ENCODE results near the gene AZGP1. TPM values are rescaled to one million over a fixed set of nuclear protein-coding genes. Genes with fewer than 3 reads are reported as not detected.
"Not testable (repeated sequence)": the region's sequence is repeated elsewhere in the genome, so short reads cannot be mapped to it uniquely, and the experiment has no call there.

Gene AZGP1
- total RNA-seq, 1 donor from 2014 or later: 94.1 TPM

DNA sequence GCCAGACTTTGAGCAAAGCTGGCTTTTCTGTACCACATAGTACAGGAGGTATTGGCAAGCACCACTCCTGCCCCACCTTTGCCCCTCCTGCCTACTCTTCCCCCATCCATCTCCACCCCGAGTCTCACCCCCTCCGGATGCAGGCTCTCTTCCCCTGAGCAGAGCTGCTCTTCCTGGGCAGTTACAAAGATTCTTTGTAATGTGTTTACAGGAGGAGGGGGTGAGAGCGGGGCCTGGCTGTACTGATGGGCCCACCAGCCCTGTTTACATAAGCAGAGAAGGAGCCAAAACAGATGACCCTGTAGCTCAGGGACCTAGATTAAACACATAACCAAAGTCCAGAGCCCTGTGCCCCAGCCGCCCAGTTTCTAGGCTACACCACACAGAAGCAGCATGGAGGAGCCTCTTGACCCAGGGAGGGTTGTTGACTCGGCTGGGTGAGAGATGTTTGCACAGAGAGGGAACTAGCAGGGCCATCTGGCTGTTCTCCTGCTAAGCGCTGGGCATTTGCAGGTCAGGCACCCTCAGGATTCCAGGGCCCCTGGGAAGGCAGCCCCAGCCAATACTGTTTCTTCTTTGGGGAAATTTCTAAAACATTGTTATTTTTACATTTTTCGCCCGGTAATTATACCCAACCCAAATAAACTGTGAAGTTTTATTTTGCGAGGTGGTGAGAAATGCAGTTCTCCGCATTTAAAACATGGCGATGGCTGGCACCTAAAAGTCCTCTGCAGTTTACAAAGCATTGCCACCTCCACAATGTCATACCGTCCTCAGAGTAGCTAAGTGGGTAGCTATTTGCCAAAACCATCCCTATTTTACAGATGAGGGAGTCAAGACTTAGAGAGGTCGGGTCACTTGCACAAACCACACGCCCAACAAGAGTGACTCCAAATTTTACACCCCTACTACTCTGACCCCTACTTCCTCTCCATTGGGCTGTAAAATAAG is 28.2 kb upstream of the AZGP1 start:
- intact Hi-C loops (cut with DNase I): no loop called here
- no peak for ATAC-seq

DNA sequence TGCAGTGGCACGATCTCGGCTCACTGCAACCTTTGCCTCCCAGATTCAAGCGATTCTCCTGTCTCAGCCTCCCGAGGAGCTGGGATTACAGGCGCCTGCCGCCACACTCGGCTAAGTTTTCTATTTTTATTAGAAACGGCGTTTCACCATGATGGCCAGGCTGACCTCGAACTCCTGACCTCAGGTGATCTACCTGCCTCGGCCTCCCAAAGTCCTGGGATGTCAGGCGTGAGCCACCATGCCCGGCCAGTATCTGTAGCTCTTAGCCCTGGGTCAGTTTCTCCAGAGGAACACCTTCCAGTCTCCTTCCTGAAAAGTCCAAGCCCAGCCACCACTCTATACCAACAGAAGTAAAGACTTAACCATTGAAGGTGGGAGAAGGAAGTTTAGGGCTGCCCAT is 24.4 kb upstream of the AZGP1 start:
- ATAC-seq (no peak), DNase-seq (ENCODE audit: missing footprints) (no peak)
- intact Hi-C loops (cut with DNase I): no loop called here

More for the DNA sequence above, 28.2 kb upstream of the AZGP1 start:
- no peak for DNase-seq (ENCODE audit: missing footprints)

DNA sequence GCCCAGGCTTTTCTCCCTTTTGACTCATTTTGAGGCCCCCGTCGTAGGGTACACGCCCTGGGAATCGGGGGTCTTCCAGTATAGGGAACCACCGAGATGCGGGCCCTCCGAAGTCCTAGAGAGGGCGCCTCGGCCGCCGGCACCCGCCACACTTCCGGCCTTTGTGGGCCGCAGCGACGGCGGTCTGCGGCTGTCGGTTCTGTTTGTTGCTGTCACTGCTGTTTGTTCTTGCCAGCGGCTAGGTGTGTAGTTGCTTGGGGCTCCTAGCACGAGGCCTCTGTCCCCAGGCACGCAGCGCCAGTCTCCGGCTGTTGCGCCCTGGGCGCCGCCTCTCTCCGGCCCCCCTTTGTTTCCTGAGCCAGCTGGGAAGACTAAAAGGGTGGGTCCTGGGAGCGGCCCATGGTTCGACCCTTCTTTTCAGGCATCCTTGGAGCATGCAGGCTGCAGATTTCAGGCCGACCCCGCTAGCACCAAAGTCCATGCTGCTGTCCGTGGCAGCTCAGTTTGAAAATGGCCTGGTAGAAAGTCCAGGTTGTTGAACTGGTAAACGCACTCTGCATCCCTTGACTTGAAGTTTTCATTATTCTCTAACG is 21.8 kb upstream of the AZGP1 start:
- DNase-seq (ENCODE audit: missing footprints): peak; percentile 82
- intact Hi-C loops (cut with DNase I): loop anchor here (5.0 kb wide), 1 partner anchor 50 kb away; the partner anchor contains the start of gene ZSCAN21

DNA sequence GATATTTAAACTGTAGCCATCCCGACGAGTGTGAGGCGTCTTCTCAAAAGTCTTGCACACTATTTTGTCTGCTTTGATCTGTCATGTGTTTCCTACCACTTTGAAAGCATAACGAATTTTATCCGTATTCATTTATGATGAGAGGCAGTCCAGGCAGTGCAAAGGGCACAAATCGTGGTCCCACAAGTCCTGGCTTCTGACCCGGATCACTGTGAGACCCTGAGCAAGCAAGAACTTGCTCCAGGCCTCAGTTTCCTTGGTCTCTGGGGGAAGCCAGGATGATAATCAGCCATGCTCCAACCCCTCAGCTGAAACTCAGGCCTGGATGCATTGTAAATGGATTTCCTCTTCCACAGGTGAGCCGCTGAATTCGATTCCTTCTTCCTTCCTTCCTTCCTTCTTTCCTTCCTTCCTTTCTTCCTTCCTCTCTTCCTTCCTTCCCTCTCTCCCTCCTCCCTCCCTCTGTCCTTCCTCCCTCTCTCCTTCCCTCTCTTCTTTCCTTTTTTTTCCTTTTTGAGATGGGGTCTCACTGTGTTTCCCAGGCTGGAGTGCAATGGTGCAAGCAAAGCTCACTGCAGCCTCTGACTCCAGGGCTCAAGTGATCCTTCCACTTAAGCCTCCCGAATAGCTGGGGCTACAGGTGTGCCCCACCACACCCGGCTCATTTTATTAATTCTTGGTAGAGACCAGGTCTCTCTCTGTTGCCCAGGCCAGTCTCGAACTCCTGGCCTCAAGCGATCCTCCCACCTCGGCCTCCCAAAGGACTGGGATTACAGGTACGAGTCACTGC is 21.1 kb upstream of the AZGP1 start:
- no peak for DNase-seq (ENCODE audit: missing footprints)
- no peak for ATAC-seq
- intact Hi-C loops (cut with DNase I): loop anchor here (5.0 kb wide), 1 partner anchor 50 kb away; the partner anchor contains the start of gene ZSCAN21

More for the DNA sequence above, 21.8 kb upstream of the AZGP1 start:
- ATAC-seq: peak; percentile 74

DNA sequence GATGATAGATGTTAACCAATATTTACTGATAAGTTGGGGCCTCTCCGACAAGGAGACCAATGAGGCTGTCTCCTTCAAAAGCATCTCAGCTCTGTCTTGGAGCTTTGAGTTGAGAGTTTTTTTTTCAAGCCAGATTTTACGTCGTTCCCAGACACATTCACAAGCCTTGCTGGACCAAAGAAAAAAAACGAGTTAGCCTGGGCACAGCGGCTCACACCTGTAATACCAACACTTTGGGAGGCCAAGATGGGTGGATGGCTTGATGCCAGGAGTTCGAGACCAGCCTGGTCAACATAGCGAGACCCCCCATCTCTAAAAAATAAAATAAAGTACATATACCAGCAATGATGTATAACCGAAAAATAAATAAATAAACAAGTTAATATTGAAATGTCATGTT is 19.0 kb upstream of the AZGP1 start:
- DNase-seq (ENCODE audit: missing footprints) (no peak), ATAC-seq (no peak)
- intact Hi-C loops (cut with DNase I): loop anchor here (5.0 kb wide), 3 partner anchors 52 to 132 kb away; partner anchors contain the start of genes MBLAC1, ZNF3 and ZSCAN21

DNA sequence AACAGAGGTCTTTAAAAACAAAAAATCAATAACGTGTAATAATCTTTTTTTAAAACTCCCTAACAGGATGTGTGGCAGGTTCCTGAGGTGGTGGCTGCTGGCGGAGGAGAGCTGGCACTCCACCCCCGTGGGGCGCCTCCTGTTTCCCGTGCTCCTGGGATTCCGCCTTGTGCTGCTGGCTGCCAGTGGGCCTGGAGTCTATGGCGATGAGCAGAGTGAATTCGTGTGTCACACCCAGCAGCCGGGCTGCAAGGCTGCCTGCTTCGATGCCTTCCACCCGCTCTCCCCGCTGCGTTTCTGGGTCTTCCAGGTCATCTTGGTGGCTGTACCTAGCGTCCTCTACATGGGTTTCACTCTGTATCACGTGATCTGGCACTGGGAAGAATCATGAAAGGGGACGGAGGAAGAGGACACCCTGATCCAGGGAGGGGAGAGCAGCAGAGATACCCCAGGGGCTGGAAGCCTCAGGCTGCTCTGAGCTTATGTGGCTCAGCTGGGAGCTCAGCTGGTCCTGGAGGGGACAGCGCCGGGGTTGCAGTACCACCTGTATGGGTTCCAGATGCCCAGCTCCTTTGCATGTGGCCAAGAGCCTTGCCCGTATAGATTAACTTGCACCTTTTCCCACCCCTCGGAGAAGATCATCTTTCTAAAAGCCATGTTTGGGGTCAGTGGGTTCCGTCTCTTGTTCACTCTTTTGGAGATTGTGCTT is 16.7 kb upstream of the AZGP1 start:
- DNase-seq (ENCODE audit: missing footprints): no peak
- no peak for ATAC-seq
- intact Hi-C loops (cut with DNase I): loop anchor here (5.0 kb wide), 2 partner anchors 90 to 135 kb away; partner anchors contain the start of genes MBLAC1 and ZNF3

DNA sequence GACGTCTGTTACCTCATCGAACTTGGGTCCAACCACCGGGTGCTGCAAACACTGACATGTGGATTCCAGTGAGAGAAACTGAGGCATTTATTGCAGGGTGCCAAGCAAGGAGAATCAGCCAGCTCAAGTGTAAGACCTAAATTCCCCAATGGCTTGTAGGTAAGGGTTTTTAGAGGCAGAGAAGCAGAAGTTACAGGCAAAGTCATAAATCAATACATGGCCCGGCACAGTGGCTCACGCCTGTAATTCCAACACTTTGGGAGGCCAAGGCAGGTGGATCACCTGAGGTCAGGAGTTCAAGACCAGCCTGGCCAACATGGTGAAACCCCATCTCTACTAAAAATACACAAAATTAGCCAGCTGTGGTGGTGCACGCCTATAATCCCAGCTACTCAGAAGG is 15.7 kb upstream of the AZGP1 start:
- intact Hi-C loops (cut with DNase I): loop anchor here (2.0 to 5.0 kb wide), 4 partner anchors 63 to 136 kb away; partner anchors contain the start of genes GJC3, MBLAC1 and ZNF3
- ATAC-seq; DNase-seq (ENCODE audit: missing footprints): not testable (repeated sequence)

DNA sequence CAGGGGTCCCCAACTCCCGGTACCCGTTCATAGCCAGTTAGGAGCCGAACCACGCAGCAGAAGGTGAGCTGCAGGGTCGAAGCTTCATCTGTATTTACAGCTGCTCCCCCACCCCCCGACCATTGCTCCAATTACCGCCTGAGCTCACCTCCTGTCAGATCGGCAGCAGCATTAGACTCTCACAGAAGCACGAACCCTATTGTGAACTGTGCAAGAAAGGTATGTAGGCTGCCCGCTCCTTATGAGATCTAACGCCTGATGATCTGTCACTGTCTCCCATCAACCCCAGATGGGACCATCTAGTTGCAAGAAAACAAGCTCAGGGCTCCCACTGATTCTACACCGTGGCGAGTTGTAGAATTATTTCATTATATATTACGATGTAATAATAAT is 14.6 kb upstream of the AZGP1 start:
- intact Hi-C loops (cut with DNase I): loop anchor here (2.0 to 5.0 kb wide), 4 partner anchors 62 to 137 kb away; partner anchors contain the start of genes GJC3, MBLAC1 and ZNF3
- no peak for DNase-seq (ENCODE audit: missing footprints)
- ATAC-seq: no peak

DNA sequence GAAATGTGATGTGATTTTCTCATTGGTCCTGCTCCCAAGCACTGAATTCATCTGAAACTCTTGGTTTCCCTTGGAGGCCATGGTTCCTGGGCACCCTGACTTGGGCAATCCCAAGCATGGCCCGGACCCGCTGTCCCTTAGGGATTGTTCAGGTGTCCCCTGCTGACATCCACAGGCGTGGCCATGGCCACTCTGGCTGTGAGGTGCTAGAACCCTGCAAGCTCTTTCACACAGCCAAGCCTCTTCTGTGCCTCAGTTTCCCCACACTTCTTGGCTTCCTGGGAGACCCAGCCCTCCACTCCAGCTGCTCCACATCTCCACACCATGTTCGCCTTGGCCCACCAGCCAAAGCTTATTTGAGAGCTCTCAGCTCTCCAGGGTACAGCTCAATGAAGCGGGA is 12.0 kb upstream of the AZGP1 start:
- ATAC-seq: no peak
- intact Hi-C loops (cut with DNase I): no loop called here
- DNase-seq (ENCODE audit: missing footprints): no peak

DNA sequence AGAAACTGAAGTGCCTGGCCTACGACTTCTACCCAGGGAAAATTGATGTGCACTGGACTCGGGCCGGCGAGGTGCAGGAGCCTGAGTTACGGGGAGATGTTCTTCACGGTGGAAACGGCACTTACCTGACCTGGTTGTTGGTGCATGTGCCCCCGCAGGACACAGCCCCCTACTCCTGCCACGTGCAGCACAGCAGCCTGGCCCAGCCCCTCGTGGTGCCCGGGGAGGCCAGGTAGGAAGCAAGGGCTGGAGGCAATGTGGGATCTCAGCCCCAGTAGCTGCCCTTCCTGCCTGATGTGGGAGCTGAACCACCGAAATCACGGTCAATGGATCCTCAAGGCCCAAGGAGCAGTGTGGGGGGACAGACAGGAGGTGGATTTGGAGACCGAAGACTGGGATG is 11.5 kb upstream of the AZGP1 start:
- ATAC-seq; intact Hi-C loops (cut with DNase I); DNase-seq (ENCODE audit: missing footprints): not testable (repeated sequence)

DNA sequence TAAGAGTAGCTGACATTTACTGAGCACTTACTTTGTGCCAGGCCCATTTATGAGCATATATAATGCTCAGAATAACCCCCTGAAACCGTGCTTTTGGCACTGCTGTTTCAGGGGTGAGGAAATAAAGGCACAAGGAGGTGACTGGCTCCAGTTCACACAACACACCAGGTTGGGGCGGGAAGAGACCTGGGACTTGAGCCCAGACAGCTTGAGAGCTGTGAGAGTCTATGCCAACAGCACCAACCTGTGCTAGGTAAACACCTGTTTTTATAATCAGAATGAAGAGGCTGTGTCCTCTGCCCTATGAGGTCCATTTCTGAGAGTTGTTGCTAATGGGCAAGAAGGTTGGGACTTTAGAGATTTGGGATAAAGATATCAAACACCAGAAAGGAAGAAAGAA is 8.8 kb upstream of the AZGP1 start:
- DNase-seq (ENCODE audit: missing footprints): no peak
- intact Hi-C loops (cut with DNase I): no loop called here
- no peak for ATAC-seq

DNA sequence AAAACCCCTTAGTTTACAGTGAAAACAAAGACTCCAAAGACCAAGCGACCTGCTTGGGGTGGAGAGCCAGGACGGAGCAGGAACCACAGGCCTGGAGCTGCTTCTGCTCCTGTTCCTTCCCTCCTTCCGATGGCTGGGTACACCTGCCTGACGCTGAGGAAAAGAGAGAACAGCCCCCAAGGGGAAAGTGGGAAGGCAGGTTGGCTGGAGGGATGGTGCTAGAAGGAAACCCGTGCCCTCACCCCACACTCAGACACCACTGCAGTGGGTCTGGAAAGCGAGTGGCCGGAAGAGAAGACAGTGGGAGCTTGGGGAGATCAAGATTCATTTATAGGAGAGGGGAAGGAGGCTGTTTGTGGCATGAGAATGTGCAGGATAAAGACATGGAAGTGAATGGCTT is 5.2 kb upstream of the AZGP1 start:
- intact Hi-C loops (cut with DNase I); ATAC-seq; DNase-seq (ENCODE audit: missing footprints): not testable (repeated sequence)

DNA sequence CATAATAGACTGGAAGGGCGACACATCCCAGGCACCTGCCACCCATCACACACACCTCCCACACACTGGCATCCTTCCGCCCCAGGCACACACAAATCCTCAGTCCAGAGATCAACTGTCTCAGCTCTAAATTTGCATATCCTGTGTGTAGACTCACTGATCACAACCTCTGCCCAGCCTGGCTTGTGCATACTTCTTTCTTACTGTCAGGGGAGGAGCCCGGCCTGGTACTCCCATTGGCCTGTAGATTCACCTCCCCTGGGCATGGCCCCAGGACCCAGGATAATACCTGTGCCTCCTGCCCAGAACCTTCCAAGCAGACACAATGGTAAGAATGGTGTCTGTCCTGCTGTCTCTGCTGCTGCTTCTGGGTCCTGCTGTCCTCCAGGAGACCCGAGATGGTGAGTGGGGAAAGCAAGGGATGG is 4.6 kb upstream of the AZGP1 start:
- DNase-seq (ENCODE audit: missing footprints); intact Hi-C loops (cut with DNase I); ATAC-seq: not testable (repeated sequence)

DNA sequence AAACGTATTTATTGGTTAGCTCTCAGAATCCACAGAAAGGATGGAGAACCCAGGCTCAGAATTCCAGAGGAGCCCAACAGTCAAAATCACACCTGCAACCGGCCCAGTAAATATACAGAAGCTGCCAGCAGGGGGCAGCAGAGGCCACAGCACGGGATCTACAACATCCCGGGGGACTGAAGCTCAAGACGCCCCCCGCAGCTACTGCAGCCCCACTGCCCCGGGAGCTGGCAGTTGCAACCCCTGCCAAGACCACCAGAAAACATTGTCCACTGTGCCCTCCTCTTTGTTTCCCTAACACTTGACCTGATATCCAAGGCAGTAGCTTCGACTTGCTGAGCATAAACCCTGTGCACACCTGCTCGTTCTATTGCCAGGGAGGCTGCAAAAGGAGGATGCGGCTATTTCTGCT is 4.0 kb upstream of the AZGP1 start:
- ATAC-seq; intact Hi-C loops (cut with DNase I): not testable (repeated sequence)
- DNase-seq (ENCODE audit: missing footprints): peak; percentile 70

DNA sequence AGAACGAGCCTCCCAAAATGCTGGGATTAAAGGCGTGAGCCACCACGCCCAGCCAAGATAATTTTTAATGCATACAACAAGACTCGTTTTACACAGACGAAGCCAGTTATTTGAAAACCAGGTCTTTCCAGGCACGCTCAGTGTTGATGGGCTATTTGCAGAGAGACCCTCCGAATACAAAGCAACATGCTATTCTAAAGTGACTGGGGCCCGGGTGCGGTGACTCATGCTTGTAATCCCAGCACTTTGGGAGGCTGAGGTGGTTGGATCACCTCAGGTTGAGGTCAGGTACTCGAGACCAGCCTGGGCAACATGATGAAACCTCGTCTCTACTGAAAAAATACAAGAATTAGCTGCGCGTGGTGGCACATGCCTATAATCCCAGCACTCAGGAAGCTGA is 795 bp upstream of the AZGP1 start:
- intact Hi-C loops (cut with DNase I): no loop called here
- no peak for DNase-seq (ENCODE audit: missing footprints)
- ATAC-seq: no peak

DNA sequence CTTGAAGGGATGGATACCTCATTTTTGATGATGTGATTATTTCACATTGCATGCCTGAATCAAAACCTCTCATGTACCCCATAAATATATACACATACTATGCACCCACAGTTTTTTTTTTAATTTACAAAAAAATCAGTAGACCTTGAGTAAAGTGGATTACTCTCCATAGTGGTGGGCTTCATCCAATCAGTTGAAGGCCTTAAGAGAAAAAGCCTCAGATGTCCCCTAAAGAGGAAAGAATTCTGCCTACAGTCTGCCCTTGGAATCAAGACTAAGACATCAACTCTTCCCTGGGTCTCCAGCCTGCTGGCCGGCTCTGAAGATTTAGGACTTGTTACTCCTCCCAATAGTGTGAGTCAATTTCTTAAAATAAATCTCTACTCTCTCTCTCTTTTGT is 1.1 kb downstream of the AZGP1 start:
- ATAC-seq (no peak), DNase-seq (ENCODE audit: missing footprints) (no peak)
- intact Hi-C loops (cut with DNase I): no loop called here

DNA sequence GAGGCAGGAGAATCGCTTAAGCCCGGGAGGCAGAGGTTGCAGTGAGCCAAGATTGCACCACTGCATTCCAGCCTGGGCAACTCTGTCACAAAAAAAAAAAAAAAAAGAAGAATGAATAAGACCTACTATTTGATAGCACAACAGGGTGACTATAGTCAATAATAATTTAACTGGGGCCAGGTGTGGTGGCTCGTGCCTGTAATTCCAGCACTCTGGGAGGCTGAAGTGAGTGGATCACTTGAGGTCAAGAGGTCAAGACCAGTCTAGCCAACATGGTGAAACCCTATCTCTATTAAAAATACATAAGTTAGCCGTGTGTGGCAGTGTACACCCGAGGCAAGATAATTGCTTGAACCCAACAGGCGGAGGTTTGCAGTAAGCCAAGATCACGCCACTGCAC is 2.0 kb downstream of the AZGP1 start:
- DNase-seq (ENCODE audit: missing footprints); intact Hi-C loops (cut with DNase I); ATAC-seq: not testable (repeated sequence)

DNA sequence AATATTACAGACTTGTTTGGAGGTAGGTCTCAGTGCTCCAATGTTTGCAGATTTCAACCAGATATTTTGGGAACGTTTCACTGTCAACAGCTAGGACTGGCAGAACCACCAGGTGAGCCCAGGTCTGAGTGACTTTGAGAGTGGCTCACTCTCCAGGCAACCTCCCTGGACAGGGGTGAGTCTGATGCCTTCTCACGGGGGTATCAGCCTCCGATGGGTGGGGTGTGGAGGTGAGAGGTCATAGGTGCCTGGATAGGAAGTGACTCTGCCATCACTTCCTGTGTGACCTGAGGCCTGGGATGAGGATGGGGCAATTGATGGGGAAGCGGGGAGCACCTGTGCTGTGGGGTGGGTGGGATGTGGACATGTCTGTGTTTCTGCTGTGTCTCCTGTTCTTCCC is 4.6 kb downstream of the AZGP1 start:
- intact Hi-C loops (cut with DNase I): no loop called here
- no peak for DNase-seq (ENCODE audit: missing footprints)
- no peak for ATAC-seq

Data from Right ventricle myocardium inferior (tissue), 1 donor.